NCI-H774 (cell line): ENCODE measurements around the gene CARMIL1.
"Not testable (repeated sequence)": the region's sequence is repeated elsewhere in the genome, so short reads cannot be mapped to it uniquely, and the experiment has no call there.

Experiments used
- DNase-seq: peaks from one replicate; lab custom pipeline; 2025; lab: John Stamatoyannopoulos, UW

Gene CARMIL1

DNA sequence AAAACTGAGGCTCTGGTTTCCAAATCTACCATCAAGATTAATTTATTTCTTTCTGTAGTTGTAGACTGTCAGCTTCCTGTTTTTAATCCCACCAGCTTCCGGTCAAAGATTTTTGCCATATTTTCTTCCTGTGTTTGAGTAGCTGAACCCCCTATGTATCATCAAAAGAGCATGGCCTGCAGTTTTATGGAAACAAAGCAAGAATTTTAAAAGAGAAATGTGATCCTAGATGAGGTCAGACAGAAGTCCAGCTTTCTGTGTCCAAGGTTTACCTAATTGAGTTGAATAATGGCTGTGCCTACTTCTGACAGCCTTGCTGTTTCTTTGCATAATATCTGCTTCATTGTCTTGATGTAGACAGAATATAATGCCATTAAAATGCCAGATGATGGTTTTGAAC is 163.7 kb downstream of the CARMIL1 start:
- no peak for DNase-seq

DNA sequence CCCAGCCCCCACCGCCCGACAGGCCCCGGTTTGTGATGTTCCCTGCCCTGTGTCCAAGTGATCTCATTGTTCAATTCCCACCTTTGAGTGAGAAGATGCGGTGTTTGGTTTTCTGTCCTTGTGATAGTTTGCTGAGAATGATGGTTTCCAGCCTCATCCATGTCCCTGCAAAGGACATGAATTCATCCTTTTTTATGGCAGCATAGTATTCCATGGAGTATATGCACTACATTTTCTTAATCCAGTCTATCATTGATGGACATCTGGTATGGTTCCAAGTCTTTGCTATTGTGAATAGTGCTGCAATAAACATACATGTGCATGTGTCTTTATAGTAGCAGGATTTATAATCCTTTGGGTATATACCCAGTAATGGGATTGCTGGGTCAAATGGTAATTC is 165.3 kb downstream of the CARMIL1 start:
- not testable (repeated sequence) for DNase-seq

DNA sequence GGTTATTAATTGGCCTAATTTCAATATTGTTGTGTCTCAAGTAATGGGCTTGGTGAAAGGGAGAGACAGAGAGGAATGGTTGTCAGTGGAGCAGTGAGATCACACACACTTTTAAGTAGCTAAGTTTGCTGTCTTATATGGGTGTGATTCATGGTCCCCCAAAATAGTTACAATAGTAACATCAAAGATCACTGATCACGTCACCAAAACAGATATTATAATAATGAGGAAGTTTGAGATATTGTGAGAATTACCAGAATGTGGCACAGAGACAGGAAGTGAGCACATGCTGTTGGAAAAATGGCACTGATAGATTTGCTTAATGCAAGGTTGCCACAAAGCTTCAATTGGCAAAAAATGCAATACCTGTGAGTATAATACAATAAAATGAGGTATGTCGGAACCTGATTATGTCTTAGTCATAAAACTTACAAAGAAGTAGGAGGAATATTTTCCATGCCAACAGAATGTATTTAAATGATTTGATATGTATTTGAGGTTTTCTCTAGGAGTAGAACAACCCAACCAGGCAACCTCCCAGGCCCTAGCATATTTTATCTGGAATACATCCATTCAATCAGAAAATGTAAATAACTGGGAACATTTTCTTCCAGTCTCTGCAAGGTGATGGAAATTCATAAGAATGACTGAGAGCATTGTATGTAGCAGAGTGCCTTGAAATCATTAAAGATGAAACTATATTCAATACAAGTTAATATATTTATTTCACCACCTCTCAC is 167.8 kb downstream of the CARMIL1 start:
- DNase-seq = no peak

DNA sequence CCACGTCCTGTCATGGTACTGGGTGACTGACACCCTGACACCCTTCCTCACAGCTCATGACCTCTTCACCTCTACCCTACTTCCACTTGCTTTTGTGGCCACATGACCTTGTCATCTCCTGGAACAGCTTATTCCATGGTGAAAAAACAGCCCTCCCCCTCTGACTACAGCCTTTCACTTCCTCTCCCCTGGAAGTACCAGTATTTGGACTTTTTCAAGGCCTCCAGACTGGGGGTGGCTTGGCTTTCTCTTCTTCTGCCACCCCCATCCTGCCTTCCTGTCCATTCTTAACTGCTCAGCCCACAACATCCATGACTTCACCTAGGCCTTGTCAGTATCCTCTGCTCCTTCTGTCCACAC is 168.4 kb downstream of the CARMIL1 start:
- no peak for DNase-seq

DNA sequence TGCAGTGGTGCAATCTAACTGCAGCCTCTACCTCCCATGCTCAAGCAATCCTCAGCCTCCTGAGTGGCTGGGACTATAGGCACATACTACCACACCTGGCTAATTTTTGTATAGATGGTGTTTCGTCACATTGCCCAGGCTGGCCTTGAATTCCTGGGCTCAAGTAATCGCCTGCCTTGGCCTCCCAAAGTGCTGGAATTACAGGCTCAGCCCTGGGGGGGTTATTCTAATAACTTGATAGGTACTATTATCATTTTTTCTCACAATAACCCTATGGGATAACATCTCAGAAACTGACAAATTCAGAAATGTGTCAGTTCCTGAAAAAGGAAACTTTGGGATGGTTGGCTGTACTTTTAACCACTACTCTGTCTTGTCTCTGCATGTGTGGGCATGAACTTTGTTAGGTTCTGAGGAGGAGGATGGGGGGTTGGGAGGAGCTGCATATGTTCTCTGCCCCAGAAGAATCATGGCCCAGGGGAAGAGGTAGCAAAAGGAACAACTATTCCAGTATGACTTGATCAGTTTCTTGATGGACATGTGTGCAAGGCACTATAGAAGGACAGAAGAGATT is 169.9 kb downstream of the CARMIL1 start:
- no peak for DNase-seq

- peak; percentile 15 for DNase-seq
These were observed 170.6 kb downstream of the CARMIL1 start for GRCh38 chr6:25449774-25450173.

GRCh38 chr6:25450469-25451198 is 171.5 kb downstream of the CARMIL1 start:
- no peak for DNase-seq

DNA sequence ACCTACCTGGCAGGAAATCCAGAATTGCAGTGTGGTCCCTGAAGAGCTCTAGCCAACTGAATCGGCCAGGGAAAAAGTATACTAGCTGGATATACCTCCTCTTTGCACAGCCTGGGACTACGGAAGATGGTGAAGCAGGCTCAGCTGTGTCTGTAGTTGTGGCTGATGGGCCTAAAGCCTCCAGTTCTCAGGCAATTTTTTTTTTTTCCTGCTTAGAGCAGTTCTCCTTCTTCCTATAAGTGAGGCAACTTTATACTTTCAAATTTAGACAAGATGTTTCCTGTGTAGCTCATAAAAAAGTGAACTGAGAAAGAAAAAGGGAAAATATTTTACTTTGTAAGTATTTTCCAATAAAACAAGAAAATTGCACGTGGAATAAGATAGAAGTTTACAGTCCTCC is 172.9 kb downstream of the CARMIL1 start:
- DNase-seq = no peak

GRCh38 chr6:25453288-25453687 is 174.1 kb downstream of the CARMIL1 start:
- no peak for DNase-seq

DNA sequence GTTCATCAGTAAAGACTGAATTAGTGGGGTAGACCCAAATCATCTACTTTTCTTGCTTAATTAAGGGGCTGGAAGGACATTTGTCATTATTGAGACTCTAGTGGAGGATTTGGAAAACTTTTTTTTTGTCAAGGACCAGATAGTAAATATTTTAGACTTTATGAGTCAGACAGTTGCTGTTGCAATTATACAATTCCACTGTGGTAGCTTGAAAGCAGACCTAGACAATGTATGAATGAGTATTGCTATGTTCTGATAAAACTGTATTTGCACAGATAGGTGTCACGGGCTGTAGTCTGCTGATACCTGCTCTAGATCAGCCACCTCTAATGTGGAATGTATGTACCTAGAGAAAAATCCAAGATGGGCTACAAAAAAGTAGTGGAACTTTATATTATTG is 175.0 kb downstream of the CARMIL1 start:
- no peak for DNase-seq

GRCh38 chr6:25456249-25457040 is 177.3 kb downstream of the CARMIL1 start:
- no peak for DNase-seq

DNA sequence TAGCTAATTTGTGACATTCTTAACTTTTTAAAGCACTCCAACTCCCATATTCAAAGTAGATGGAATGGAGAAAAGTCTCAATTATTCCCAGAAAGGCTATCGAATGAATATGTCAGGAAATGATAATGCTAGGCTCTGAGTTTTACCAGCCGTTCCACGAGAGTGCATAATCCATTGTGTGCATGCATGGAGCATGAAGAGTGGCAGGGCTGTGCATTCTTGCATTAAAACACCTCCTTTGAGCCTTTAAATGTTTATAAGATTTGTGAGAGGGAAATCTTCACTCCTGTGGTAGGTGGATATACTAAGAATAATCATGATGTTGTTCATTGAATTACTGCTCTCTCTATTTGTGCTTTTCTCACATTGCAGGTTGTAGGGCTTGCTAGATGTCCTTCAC is 178.3 kb downstream of the CARMIL1 start:
- no peak for DNase-seq

DNA sequence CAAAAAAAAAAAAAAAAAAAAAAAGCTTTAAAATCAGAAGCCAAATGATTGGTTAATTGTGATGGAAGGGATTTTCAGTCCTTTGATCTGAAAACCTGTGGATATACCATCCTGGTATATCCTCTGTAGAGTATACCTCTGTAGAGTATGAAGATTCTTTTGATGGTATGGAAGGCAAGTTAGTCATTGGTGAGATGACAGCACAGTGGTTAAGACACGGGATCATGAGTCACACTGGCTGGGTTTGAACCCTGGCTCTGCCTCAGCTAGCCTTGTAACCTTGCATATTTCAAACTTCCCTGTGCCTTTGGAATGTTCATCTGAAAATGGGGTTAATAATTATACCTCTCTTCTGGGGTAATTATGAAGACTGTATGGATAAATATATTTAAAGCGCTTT is 179.3 kb downstream of the CARMIL1 start:
- no peak for DNase-seq

GRCh38 chr6:25462235-25462897 is 183.2 kb downstream of the CARMIL1 start:
- no peak for DNase-seq

GRCh38 chr6:25463441-25463840 is 184.3 kb downstream of the CARMIL1 start:
- DNase-seq = no peak

DNA sequence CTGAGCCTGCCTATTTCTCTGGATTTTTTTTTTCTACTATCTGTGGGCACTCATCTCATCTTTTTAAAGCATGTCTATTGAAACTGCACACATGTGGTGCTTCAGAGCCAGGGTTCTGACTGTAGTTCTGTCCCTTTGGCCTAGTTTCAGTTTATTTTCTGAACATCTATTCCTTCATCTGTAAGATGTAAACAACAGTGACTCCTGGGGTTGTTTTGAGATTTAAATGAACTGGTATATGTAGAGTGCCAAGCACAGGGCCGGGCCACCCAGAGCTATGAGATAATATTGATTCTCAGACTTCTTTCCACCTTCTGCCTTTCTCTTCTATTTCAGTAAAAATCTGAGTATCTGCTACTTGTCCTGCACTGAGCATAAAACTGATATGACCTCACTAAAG is 185.1 kb downstream of the CARMIL1 start:
- DNase-seq = no peak

- no peak for DNase-seq
These were observed 186.8 kb downstream of the CARMIL1 start for GRCh38 chr6:25465941-25466340.

GRCh38 chr6:25468881-25469280 is 189.7 kb downstream of the CARMIL1 start:
- DNase-seq = no peak

DNA sequence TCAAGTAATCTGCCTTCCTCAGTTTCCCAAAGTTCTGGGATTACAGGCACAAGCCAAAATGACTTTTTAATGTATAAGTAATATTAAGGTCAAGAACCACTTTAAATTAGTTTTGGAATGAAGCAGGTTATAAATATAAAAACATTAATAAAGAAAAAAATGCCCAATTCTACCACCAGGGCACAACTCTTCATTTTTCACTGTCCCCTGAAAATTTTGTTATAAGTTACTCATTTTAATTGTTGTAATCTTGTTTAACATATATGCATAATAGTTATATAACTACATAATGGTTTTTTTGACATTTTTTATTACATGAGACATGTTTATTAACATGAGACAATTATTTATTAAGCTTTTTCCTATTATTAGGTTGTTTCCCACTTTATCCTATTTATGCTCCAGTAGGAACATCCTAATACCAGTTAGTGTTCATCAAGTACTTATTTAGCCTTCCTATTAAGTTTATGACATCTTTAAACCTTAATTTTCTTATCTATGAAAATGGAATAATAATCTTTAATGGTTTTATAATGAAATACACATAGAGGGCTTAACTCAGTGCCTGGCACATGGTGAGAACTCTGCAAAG is 190.7 kb downstream of the CARMIL1 start:
- DNase-seq = no peak

GRCh38 chr6:25472306-25472705 is 193.1 kb downstream of the CARMIL1 start:
- DNase-seq = no peak

GRCh38 chr6:25472906-25473305 is 193.7 kb downstream of the CARMIL1 start:
- DNase-seq = no peak

GRCh38 chr6:25473447-25473846 is 194.3 kb downstream of the CARMIL1 start:
- no peak for DNase-seq
